Vagina (tissue), 2 donors: ENCODE data around the gene PCDHA1.

ENCODE experiments used
- POLR2A ChIP-seq, 2 donors: fragments of 450-650 bp; IDR thresholded peaks; one replicate each; pipeline ENCODE4 v1.6.1; 2017; ENCODE audit warnings: antibody characterized with exemption in 2 of 2, mild to moderate bottlenecking in 2 of 2, moderate library complexity in 2 of 2
- POLR2AphosphoS5 ChIP-seq, 2 donors: sonication (generic); formaldehyde crosslinking; IDR thresholded peaks; one replicate each; pipeline ENCODE4 v1.9.0; 2017; ENCODE audit warnings: antibody characterized with exemption in 2 of 2, mild to moderate bottlenecking in 2 of 2, low read depth in 1 of 2; ENCODE audit not compliant: insufficient read depth in 1 of 2
- TF ChIP-seq, protein P1 (sequence below), 3 experiments: fragments of 450-650 bp in 2 of 3; fragments of 200-600 bp in 1 of 3; sonication (generic) in 1 of 3; IDR thresholded peaks; one replicate each; pipeline ENCODE4 v1.5.1; 2017 to 2019; ENCODE audit warnings: antibody characterized with exemption in 3 of 3, mild to moderate bottlenecking in 2 of 3, moderate library complexity in 2 of 3

DNA sequence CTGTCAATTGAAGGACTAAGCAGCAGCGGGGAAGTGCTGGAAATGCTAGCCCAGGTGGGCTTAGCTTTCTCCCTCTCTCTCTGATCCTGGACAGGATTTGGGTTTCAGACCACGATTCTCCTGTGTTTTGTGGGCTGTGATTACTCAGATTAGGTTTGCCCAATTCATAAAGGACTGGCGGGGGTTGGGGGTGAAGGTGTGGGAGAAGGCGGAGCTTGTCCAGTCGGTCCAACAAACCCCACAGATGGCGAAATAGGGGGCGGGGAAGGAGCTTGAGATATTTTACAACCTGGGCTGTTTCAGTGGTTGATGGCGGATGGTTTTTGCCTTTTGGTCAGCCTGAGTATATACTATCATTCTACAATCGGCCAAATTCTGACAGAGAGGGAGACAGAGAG is 215.5 kb downstream of the PCDHA1 start:
- TF ChIP-seq, protein P1, sequence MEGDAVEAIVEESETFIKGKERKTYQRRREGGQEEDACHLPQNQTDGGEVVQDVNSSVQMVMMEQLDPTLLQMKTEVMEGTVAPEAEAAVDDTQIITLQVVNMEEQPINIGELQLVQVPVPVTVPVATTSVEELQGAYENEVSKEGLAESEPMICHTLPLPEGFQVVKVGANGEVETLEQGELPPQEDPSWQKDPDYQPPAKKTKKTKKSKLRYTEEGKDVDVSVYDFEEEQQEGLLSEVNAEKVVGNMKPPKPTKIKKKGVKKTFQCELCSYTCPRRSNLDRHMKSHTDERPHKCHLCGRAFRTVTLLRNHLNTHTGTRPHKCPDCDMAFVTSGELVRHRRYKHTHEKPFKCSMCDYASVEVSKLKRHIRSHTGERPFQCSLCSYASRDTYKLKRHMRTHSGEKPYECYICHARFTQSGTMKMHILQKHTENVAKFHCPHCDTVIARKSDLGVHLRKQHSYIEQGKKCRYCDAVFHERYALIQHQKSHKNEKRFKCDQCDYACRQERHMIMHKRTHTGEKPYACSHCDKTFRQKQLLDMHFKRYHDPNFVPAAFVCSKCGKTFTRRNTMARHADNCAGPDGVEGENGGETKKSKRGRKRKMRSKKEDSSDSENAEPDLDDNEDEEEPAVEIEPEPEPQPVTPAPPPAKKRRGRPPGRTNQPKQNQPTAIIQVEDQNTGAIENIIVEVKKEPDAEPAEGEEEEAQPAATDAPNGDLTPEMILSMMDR (IDR thresholded peaks at IDR 0.05), result no peak
- TF ChIP-seq POLR2A (IDR thresholded peaks at IDR 0.05) (no peak), POLR2AphosphoS5 (IDR thresholded peaks at IDR 0.05; ENCODE audit: insufficient read depth in 1 of 2, low read depth in 1 of 2) (no peak)
